ENCODE data around the gene EIF5B.

EIF5B gene

GRCh38 chr2:99346218-99346617 is 9.0 kb downstream of the EIF5B start:
- Histone ChIP-seq H3K27me3 (ENCODE audit: insufficient read depth, low read length, poor library complexity, severe bottlenecking) (no peaks in the 10 kb centered on the region), H4K20me1 (ENCODE audit: insufficient read depth, low read length, poor library complexity, severe bottlenecking) (peaks cover 55% of the 10 kb centered on the region), H3K9me3 (ENCODE audit: insufficient read depth, low read depth, low read length) (no peaks in the 10 kb centered on the region), H3K4me3 (ENCODE audit: low read length, poor library complexity, severe bottlenecking) (no peak overlapping the region), H3K9me2 (replicated peaks; ENCODE audit: low read depth, low read length) (no peaks in the 10 kb centered on the region), H3K9ac (ENCODE audit: low read depth, low read length, poor library complexity, severe bottlenecking) (no peak overlapping the region), H3K79me2 (ENCODE audit: insufficient read depth, low read length) (peaks cover 94% of the 10 kb centered on the region), H3K4me1 (ENCODE audit: insufficient read depth, low read length, poor library complexity, severe bottlenecking) (peaks cover 16% of the 10 kb centered on the region), H2AFZ (ENCODE audit: low read length) (no peak overlapping the region), H3K4me2 (ENCODE audit: low read depth, low read length, poor library complexity, severe bottlenecking) (no peak overlapping the region), H3K36me3 (ENCODE audit: insufficient read depth, low read length) (no peaks in the 10 kb centered on the region), H3F3A (ENCODE audit: low read depth) (no peaks in the 10 kb centered on the region)
- TF ChIP-seq EZH2phosphoT487 (IDR thresholded peaks at IDR 0.05; ENCODE audit: borderline replicate concordance), result no peak
- TF ChIP-seq, protein P1, sequence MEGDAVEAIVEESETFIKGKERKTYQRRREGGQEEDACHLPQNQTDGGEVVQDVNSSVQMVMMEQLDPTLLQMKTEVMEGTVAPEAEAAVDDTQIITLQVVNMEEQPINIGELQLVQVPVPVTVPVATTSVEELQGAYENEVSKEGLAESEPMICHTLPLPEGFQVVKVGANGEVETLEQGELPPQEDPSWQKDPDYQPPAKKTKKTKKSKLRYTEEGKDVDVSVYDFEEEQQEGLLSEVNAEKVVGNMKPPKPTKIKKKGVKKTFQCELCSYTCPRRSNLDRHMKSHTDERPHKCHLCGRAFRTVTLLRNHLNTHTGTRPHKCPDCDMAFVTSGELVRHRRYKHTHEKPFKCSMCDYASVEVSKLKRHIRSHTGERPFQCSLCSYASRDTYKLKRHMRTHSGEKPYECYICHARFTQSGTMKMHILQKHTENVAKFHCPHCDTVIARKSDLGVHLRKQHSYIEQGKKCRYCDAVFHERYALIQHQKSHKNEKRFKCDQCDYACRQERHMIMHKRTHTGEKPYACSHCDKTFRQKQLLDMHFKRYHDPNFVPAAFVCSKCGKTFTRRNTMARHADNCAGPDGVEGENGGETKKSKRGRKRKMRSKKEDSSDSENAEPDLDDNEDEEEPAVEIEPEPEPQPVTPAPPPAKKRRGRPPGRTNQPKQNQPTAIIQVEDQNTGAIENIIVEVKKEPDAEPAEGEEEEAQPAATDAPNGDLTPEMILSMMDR (conservative IDR thresholded peaks at IDR 0.05; ENCODE audit: low read length), result no peak

DNA sequence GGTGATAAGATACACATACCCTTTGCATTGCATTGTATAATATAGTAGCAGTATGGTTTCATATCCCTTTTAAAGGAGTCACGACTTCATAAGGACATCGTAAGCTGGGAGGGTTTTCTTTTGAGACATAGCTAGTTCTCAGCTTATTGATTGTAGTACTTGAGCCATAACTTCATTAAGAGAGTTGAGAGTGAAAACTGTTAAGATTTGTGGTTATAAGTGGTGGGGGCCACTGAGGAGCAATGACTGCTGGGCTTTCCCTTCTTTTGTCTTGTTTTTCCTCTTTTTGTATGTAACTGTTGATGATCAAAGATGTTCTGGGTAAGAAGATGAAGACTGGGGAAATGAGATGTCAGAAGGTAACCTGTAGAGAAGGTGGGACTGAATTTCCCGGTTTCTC is 11.0 kb downstream of the EIF5B start:
- peaks cover 92% of the 10 kb centered on the region for H3K79me2 ChIP-seq (ENCODE audit: insufficient read depth, low read length)
- peaks cover 9% of the 10 kb centered on the region for H3K4me1 ChIP-seq (ENCODE audit: insufficient read depth, low read length, poor library complexity, severe bottlenecking)
- TF ChIP-seq, protein P1 (conservative IDR thresholded peaks at IDR 0.05; ENCODE audit: low read length), result no peak
- TF ChIP-seq EZH2phosphoT487 (IDR thresholded peaks at IDR 0.05; ENCODE audit: borderline replicate concordance), result no peak
- peak overlapping the region; percentile 7 for H3K4me2 ChIP-seq (ENCODE audit: low read depth, low read length, poor library complexity, severe bottlenecking)
- no peaks in the 10 kb centered on the region for H3K9me3 ChIP-seq (ENCODE audit: insufficient read depth, low read depth, low read length)
- H4K20me1 ChIP-seq (ENCODE audit: insufficient read depth, low read length, poor library complexity, severe bottlenecking), result peaks cover 47% of the 10 kb centered on the region
- H3K36me3 ChIP-seq (ENCODE audit: insufficient read depth, low read length), result no peaks in the 10 kb centered on the region
- no peaks in the 10 kb centered on the region for H3F3A ChIP-seq (ENCODE audit: low read depth)
- no peaks in the 10 kb centered on the region for H3K27me3 ChIP-seq (ENCODE audit: insufficient read depth, low read length, poor library complexity, severe bottlenecking)
- no peak overlapping the region for H3K9ac ChIP-seq (ENCODE audit: low read depth, low read length, poor library complexity, severe bottlenecking)
- H3K9me2 ChIP-seq (replicated peaks; ENCODE audit: low read depth, low read length), result no peaks in the 10 kb centered on the region
- no peak overlapping the region for H3K4me3 ChIP-seq (ENCODE audit: low read length, poor library complexity, severe bottlenecking)
- no peak overlapping the region for H2AFZ ChIP-seq (ENCODE audit: low read length)

DNA sequence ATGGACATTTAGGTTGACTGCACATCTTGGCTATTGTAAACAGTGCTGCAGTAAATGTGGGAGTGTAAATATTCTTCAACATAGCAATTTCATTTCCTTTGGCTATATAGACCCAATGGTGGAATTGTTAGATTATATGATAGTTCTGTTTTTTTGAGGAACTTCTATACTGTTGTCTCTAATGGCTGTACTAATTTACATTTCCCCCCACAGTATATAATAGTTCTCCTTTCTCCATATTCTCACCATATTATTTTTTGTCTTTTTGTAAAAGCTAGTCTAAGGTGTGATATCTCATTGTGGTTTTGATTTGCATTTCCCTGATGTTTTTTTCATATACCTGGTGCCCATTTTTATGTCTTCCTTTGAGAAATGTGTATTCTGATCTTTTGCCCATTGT is 13.0 kb downstream of the EIF5B start:
- H3F3A ChIP-seq (ENCODE audit: low read depth), result no peaks in the 10 kb centered on the region
- H3K27me3 ChIP-seq (ENCODE audit: insufficient read depth, low read length, poor library complexity, severe bottlenecking), result no peaks in the 10 kb centered on the region
- no peak overlapping the region for H3K9ac ChIP-seq (ENCODE audit: low read depth, low read length, poor library complexity, severe bottlenecking)
- peak overlapping the region; percentile 10 for H3K4me2 ChIP-seq (ENCODE audit: low read depth, low read length, poor library complexity, severe bottlenecking)
- peaks cover 93% of the 10 kb centered on the region for H3K79me2 ChIP-seq (ENCODE audit: insufficient read depth, low read length)
- H4K20me1 ChIP-seq (ENCODE audit: insufficient read depth, low read length, poor library complexity, severe bottlenecking), result peaks cover 55% of the 10 kb centered on the region
- no peaks in the 10 kb centered on the region for H3K9me2 ChIP-seq (replicated peaks; ENCODE audit: low read depth, low read length)
- H3K36me3 ChIP-seq (ENCODE audit: insufficient read depth, low read length), result no peaks in the 10 kb centered on the region
- TF ChIP-seq, protein P1 (conservative IDR thresholded peaks at IDR 0.05; ENCODE audit: low read length), result no peak
- TF ChIP-seq EZH2phosphoT487 (IDR thresholded peaks at IDR 0.05; ENCODE audit: borderline replicate concordance), result no peak
- H2AFZ ChIP-seq (ENCODE audit: low read length), result no peak overlapping the region
- peaks cover 9% of the 10 kb centered on the region for H3K4me1 ChIP-seq (ENCODE audit: insufficient read depth, low read length, poor library complexity, severe bottlenecking)
- H3K9me3 ChIP-seq (ENCODE audit: insufficient read depth, low read depth, low read length), result no peaks in the 10 kb centered on the region
- no peak overlapping the region for H3K4me3 ChIP-seq (ENCODE audit: low read length, poor library complexity, severe bottlenecking)
